Stimulated activated CD4-positive, alpha-beta T cell treated with anti-CD3 and anti-CD28 coated beads, Interleukin-1b, Interleukin-23, amount 100 ng/mL, for 1 hour (primary cell): ENCODE results near the gene CLDN20.
"Not testable (repeated sequence)": the region's sequence is repeated elsewhere in the genome, so short reads cannot be mapped to it uniquely, and the experiment has no call there.

ENCODE experiments used
- DNase-seq, 2 donors: peaks; one replicate each; pipeline ENCODE4 v3.0.0-alpha.2; 2020; ENCODE audit warnings: low read depth in 2 of 2

CLDN20 gene, protein sequence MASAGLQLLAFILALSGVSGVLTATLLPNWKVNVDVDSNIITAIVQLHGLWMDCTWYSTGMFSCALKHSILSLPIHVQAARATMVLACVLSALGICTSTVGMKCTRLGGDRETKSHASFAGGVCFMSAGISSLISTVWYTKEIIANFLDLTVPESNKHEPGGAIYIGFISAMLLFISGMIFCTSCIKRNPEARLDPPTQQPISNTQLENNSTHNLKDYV

DNA sequence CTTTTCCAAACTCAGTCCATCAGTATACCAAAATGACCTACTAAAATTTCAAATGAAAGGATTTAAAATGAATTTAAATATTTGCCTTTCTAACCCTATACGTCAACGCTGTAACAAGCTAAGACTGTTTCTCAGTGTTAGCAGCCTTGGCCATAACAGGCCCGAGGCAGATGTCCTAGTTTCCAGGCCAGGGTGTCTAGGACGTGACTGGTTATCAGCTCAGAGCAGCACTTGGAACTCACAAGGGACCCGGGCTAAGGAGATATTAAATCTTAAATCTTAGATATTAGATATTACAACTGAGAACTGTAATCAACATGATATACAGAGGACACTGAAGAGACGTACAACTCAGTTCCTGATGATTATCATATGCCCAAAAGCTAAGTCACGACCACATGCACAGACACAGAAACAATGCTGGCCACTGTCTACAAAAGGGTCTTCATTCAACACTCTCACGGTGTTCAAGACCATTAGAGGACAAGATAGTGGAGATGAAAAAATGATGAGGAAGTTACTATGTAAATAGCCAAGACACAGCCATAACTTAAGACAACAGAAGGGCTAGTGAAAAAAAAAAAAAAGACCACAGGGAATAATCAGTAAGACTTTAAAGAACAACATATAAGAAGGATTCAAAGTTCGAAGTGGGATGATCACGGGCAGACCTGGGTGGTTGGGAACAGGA lies at the start of gene CLDN20:
Gene CLDN20, plus strand, starts transcription at position 641 of the 691 bp plus-strand sequence. CDS start 11,707 bp downstream, outside the sequence.
- DNase-seq = no peak

DNA sequence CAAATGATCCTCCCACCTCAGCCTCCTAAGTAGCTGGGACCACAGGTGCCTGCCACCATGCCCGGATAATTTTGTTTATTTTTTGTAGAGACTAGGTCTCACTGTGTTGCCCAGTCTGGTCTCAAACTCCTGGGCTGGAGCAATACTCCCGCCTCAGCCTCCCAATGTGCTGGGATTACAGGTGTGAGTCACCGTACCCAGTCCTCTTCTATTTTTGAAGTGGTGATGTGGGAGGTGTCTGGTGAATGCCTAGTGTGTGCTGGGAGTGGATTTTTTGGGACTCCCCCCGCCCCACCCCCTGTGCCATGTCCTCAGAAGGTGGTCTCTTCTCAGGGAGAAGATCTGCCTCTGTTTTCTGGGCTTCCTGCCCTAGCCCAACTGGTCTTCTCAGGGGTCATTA lies 47.9 kb upstream of the CLDN20 start:
- DNase-seq = no peak

- no peak for DNase-seq
Observed at GRCh38 chr6:155216312-155217046, 47.3 kb upstream of the CLDN20 start.

- DNase-seq = not testable (repeated sequence)
Observed at GRCh38 chr6:155218711-155219110, 45.1 kb upstream of the CLDN20 start.

DNA sequence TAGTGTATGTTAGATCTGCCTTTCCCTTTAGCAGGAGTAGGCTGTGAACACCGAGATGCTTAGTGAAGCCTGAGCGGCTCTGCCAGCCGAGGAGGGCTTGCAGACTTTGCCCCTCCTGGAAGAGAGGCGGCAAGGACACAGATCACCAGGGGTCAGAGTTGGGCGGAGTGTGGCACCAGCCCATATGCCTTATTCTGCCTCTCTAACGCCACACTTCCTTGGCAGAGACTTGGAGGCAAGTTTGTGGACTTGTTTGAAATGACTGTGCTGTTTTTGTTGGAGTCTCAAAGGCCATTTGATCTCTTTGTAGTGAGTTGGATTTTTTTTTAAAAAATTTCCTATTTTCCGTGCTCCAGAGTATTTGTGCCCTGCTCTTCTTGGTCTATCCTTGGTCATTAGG lies 44.5 kb upstream of the CLDN20 start:
- DNase-seq = no peak

GRCh38 chr6:155219858-155220301 lies 43.9 kb upstream of the CLDN20 start:
- DNase-seq = no peak

DNA sequence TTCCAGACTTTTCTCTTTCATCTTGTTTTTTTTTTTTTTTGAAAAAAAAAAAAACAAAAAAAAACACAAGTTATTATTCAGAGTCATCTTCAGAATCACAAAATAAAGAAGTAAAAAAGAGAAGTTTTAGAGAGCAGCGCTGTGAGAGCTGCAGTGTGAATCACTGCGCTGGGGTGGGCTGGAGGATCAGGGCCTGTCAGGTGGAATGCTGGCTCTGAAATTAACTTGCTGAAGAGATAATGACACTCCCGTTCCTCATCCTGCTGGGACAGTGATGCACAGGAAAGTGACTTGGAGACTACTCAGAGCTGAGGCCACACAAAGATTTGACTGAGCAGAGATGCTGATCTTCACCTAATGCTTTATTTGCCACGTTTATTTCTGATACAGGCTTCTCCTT lies 42.7 kb upstream of the CLDN20 start:
- DNase-seq = no peak

DNA sequence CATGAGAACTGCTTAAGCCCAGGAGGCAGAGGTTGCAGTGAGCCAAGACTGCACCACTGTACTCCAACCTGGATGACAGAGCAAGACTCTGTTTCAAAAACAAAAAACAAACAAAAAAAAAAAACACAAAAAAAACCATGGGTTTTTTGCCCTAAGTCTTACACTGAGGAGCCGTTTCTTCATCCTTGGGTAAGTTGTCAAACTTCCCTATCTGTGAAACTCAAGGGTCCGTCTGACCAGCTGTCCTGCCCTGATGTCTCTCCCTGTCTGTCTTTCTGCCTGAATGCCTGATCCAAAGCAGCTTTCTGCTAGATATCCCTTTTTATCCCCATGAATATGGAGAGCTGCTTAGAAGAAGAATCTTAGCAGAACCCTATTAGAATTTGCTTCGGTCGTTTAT lies 41.3 kb upstream of the CLDN20 start:
- no peak for DNase-seq

- DNase-seq = peak in 1 of 2 donors; percentile 9
Observed at GRCh38 chr6:155223646-155224451, 40.0 kb upstream of the CLDN20 start.

GRCh38 chr6:155224618-155225017 lies 39.2 kb upstream of the CLDN20 start:
- no peak for DNase-seq

- no peak for DNase-seq
Observed at GRCh38 chr6:155227046-155227445, 36.8 kb upstream of the CLDN20 start.

- no peak for DNase-seq
Observed at GRCh38 chr6:155228546-155229166, 35.2 kb upstream of the CLDN20 start.

GRCh38 chr6:155230975-155231374 lies 32.8 kb upstream of the CLDN20 start:
- not testable (repeated sequence) for DNase-seq

DNA sequence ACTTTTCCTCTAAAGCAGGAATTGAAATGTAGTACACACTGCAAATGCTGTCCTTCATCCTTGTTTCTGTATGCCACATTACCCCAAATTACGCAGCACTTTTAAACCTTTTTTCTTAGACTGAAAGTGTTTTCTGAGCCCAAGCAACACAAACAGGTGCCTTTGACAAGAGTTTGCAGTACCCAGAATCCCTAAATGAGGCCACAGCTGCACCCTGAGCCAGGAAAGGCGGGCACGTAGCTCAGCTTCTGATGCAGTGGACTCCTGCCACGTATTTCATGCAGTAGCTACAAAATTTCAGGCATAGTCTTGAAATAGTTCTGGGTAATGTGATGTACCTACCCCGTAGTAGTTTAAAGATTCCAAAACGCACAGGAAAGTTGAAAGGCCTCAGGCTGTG lies 31.0 kb upstream of the CLDN20 start:
- DNase-seq = no peak

DNA sequence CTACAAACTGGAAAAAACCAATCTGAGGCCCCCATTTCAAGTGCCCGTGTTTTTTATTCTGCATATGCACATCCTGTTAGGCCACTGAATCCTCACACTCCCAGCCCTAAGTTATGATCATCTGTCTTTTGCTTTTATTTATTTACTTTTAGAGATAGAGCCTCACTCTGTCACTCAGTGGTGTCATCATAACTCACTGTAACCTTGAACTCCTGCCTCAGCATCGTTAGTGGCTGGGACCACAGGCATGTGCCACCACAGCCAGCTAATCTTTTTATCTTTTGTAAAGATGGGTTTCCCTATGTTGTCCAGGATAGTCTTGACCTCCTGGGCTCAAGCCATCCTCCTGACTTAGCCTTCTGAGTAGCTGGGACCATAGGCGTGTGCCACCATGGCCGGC lies 29.6 kb upstream of the CLDN20 start:
- DNase-seq = no peak

GRCh38 chr6:155234687-155235086 lies 29.1 kb upstream of the CLDN20 start:
- DNase-seq = no peak

- DNase-seq = no peak
Observed at GRCh38 chr6:155235087-155235486, 28.7 kb upstream of the CLDN20 start.

GRCh38 chr6:155237613-155238012 lies 26.2 kb upstream of the CLDN20 start:
- DNase-seq = no peak

GRCh38 chr6:155240905-155241600 lies 22.8 kb upstream of the CLDN20 start:
- DNase-seq = no peak

DNA sequence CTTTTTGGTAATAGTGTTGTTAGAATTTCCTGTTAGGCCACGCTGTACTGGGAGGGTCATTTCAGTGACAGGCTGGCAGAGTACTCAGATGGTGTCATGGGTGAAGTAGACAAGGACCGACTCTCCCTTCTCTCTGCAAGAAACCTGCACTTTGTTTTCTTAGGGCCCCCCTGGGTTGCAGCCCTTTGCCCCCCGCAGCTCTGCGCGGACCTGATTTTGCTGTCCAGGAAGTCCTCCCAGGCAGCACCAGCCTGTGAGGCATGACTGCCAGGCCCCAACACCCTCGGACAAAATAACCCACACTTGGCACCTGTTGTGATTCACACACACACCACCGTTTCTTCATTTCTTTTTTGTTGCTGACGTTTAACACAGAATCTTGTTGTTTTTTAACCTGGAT lies 21.8 kb upstream of the CLDN20 start:
- no peak for DNase-seq

DNA sequence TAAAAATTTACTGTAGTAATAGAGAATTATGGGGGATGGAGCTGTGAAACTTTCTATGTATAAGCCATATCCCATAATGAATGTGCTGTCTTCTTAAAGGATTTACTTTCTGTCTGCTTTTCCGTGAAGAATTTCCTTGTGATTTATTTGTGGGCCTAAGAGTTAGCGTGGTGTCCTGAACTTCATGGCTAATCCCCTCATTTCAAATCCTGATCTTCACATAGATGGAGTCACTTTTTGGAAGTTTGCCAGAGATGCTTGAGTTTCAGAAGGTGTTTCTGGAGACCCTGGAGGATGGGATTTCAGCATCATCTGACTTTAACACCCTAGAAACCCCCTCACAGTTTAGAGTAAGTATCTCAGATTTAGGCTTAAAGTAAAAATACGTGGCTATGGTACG lies 19.4 kb upstream of the CLDN20 start:
- DNase-seq = no peak
